Spleen (tissue), 11 donors: ENCODE results near the gene DDX39A. TPM values are rescaled to one million over a fixed set of nuclear protein-coding genes. Genes with fewer than 3 reads are reported as not detected.
"Not testable (repeated sequence)": the region's sequence is repeated elsewhere in the genome, so short reads cannot be mapped to it uniquely, and the experiment has no call there.

Experiments used
- DNase-seq: peaks from one replicate; pipeline ENCODE4 v3.0.0-alpha.2; 2020
- H3K27ac ChIP-seq, 8 donors: fragments of 200-600 bp; sonication (generic) in 7 of 8; 1 replicate in 4 of 8; 2 replicates in 4 of 8; pipeline versions ENCODE4 v1.5.0 to v1.8.0; 2016 to 2021; ENCODE audit warnings: inconsistent platforms in 4 of 8, mild to moderate bottlenecking in 4 of 8, moderate library complexity in 1 of 8
- H3K27me3 ChIP-seq, 7 donors: fragments of 200-600 bp; sonication (generic) in 6 of 7; replicated peaks in 1 of 7; 1 replicate in 4 of 7; 2 replicates in 3 of 7; pipeline versions ENCODE4 v1.5.0 to v1.8.0; 2016 to 2021; ENCODE audit warnings: inconsistent platforms in 3 of 7, mild to moderate bottlenecking in 1 of 7
- H3K36me3 ChIP-seq, 6 donors: fragments of 200-600 bp; sonication (generic) in 5 of 6; 1 replicate in 4 of 6; 2 replicates in 2 of 6; pipeline versions ENCODE4 v1.5.0 to v1.8.0; 2016 to 2021; ENCODE audit warnings: inconsistent platforms in 2 of 6
- H3K4me1 ChIP-seq, 6 donors: fragments of 200-600 bp; sonication (generic) in 5 of 6; 1 replicate in 3 of 6; 2 replicates in 3 of 6; pipeline versions ENCODE4 v1.5.0 to v1.8.0; 2016 to 2021; ENCODE audit warnings: inconsistent platforms in 3 of 6
- H3K4me3 ChIP-seq, 8 donors: fragments of 200-600 bp; sonication (generic) in 7 of 8; 1 replicate in 4 of 8; 2 replicates in 4 of 8; pipeline versions ENCODE4 v1.5.0 to v1.8.0; 2016 to 2021; ENCODE audit warnings: inconsistent platforms in 4 of 8, mild to moderate bottlenecking in 4 of 8, moderate library complexity in 2 of 8
- H3K9me3 ChIP-seq, 8 donors: fragments of 200-600 bp; sonication (generic) in 7 of 8; 1 replicate in 4 of 8; 2 replicates in 4 of 8; pipeline versions ENCODE4 v1.5.0 to v1.8.0; 2016 to 2021; ENCODE audit warnings: inconsistent platforms in 4 of 8
- POLR2A ChIP-seq, 3 donors: fragments of 450-650 bp; IDR thresholded peaks; one replicate each; pipeline ENCODE4 v1.5.1; 2017; ENCODE audit warnings: antibody characterized with exemption in 3 of 3, mild to moderate bottlenecking in 1 of 3
- POLR2AphosphoS5 ChIP-seq, 3 donors: sonication (generic); formaldehyde crosslinking; IDR thresholded peaks; one replicate each; pipeline ENCODE4 v1.5.1; 2017; ENCODE audit warnings: antibody characterized with exemption in 3 of 3
- WGBS, 5 donors: extraction: QIAGEN DNeasy Blood & Tissue Kit in 3 of 5; methylation state at CpG; one replicate each; pipeline versions ENCODE4 v1.1.5 to v1.1.7; 2013 to 2018; 5-methylcytosine and 5-hydroxymethylcytosine counted together
- intact Hi-C: fragments of 100-400 bp; cut with DNase I; formaldehyde crosslinking; loops from one replicate; pipeline ENCODE4 v1.15.0; 2023; ENCODE audit warnings: low total_unique reads
- polyA plus RNA-seq, 3 donors: library from polyadenylated mRNA; stranded (reverse); fragments of 200-250 nt; gene quantifications; one replicate each; pipeline ENCODE4 v1.2.1, GENCODE V29; 2013
- total RNA-seq, 7 donors: library from RNA; depleted of rRNA in 3 of 7; stranded (reverse); fragments of >200 nt in 3 of 7; fragmentation: NEBNext Ultra II Directional in 4 of 7; extraction: Animal tissue kit (Norgen Biotek cat#: 25700) in 4 of 7; gene quantifications; one replicate each; pipeline versions ENCODE4 v1.1.0 to v1.2.1, GENCODE V29; 2016 to 2021
- TF ChIP-seq, protein P1 (sequence below), 11 experiments: fragments of 200-600 bp in 7 of 11; fragments of 450-650 bp in 4 of 11; sonication (generic) in 4 of 11; IDR thresholded peaks in 8 of 11; conservative IDR thresholded peaks in 3 of 11; 1 replicate in 7 of 11; 2 replicates in 4 of 11; pipeline versions ENCODE4 v1.4.0 to v1.8.0; 2016 to 2021; ENCODE audit warnings: antibody characterized with exemption in 11 of 11, inconsistent platforms in 4 of 11, mild to moderate bottlenecking in 1 of 11
- donor health status: healthy with polysubstance abuse.
- donor health status: DM: no; HTN: no; CAD: no; lungs with moderate emphysema.
- donor health status: DM: no; HTN: no; CAD: no.
- donor health status: Bipolar disorder and iron deficiency.
- donor health status: healthy.
- donor health status: DM: no; HTN: no; CAD: no.
- donor health status: DM: yes; HTN: yes; CAD: no.

Gene DDX39A
- total and polyA plus RNA-seq, 10 donors, result 81.8 to 267 (median 138) TPM

DNA sequence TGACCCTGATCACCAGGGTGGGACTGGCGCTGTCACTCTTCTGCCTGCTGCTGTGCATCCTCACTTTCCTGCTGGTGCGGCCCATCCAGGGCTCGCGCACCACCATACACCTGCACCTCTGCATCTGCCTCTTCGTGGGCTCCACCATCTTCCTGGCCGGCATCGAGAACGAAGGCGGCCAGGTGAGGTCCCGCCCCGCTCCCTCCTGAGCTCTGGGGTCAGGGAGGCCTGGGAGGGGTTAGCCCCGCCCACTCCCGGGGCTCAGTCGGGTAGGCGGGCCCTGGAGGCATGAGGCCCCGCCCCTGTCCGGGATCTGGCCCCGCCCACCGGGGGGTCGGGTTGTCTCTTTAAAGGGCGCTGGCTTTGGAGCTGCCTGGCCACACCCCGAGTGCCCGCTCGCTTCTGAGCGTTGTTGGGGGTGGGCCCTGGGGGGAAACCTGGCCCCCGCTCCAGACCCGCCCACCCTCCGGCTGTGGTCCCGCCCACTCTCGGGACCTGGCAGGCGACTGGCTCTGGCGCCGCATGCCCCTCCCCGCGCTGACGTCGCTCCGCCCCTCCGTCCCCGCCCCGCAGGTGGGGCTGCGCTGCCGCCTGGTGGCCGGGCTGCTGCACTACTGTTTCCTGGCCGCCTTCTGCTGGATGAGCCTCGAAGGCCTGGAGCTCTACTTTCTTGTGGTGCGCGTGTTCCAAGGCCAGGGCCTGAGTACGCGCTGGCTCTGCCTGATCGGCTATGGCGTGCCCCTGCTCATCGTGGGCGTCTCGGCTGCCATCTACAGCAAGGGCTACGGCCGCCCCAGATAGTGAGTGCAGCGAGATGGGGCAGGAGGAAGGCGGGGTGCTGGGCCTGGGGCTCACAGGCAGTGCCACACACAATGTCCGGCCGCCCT is 13.1 kb downstream of the DDX39A start:
- peak overlapping the region; percentile 59 to 89 (median 77) for H3K27ac ChIP-seq
- DNase-seq, result peak; percentile 97
- no peaks in the 10 kb centered on the region for H3K27me3 ChIP-seq
- TF ChIP-seq, protein P1, sequence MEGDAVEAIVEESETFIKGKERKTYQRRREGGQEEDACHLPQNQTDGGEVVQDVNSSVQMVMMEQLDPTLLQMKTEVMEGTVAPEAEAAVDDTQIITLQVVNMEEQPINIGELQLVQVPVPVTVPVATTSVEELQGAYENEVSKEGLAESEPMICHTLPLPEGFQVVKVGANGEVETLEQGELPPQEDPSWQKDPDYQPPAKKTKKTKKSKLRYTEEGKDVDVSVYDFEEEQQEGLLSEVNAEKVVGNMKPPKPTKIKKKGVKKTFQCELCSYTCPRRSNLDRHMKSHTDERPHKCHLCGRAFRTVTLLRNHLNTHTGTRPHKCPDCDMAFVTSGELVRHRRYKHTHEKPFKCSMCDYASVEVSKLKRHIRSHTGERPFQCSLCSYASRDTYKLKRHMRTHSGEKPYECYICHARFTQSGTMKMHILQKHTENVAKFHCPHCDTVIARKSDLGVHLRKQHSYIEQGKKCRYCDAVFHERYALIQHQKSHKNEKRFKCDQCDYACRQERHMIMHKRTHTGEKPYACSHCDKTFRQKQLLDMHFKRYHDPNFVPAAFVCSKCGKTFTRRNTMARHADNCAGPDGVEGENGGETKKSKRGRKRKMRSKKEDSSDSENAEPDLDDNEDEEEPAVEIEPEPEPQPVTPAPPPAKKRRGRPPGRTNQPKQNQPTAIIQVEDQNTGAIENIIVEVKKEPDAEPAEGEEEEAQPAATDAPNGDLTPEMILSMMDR (IDR thresholded peaks at IDR 0.05 in 8 of 11, conservative IDR thresholded peaks at IDR 0.05 in 3 of 11), result peak; percentile 88 to 98 (median 94)
- peak; percentile 88 to 94 (median 89) for TF ChIP-seq POLR2AphosphoS5 (IDR thresholded peaks at IDR 0.05)
- no peak for TF ChIP-seq POLR2A (IDR thresholded peaks at IDR 0.05)
- intact Hi-C loops, result no loop called here
- H3K9me3 ChIP-seq, result no peaks in the 10 kb centered on the region
- peak overlapping the region in 7 of 8 donors; percentile 6 to 61 (median 15) for H3K4me3 ChIP-seq
- H3K36me3 ChIP-seq, result peaks cover 6 to 100% (median 100%) of the 10 kb centered on the region in 6 donors
- WGBS, 5 donors, result 27 to 49% (median 30%) methylated on average over 28 to 61 of the region's 61 CpGs
- peaks cover 20 to 86% (median 57%) of the 10 kb centered on the region in 6 donors for H3K4me1 ChIP-seq

DNA sequence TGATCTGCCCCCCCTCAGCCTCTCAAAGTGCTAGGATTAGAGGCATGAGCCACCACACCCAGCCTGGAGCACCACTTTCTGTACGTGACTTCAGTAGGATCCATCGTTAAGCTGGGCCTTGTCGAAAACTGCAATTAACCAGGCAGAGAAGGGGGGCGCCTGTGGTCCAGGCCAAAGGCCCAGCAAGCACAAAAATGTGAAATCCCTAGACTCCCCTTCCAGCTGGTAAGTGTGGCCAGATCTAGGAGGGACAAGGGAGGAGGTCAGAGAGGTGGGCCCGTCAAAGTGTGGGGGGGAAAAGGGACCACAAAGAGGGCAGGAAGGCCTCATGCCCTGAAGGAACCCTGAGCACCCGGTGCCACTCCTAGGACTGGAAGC is 13.8 kb downstream of the DDX39A start:
- H3K36me3 ChIP-seq, result peaks cover 6 to 100% (median 100%) of the 10 kb centered on the region in 6 donors
- H3K4me3 ChIP-seq, result peak overlapping the region in 3 of 8 donors; percentile 12 to 61 (median 28)
- H3K27me3 ChIP-seq, result no peaks in the 10 kb centered on the region
- H3K4me1 ChIP-seq, result peaks cover 14 to 86% (median 51%) of the 10 kb centered on the region in 6 donors
- DNase-seq, result no peak
- H3K27ac ChIP-seq, result peak overlapping the region in 7 of 8 donors; percentile 61 to 89 (median 81)
- no peak for TF ChIP-seq POLR2A (IDR thresholded peaks at IDR 0.05)
- TF ChIP-seq POLR2AphosphoS5 (IDR thresholded peaks at IDR 0.05), result no peak
- TF ChIP-seq, protein P1 (IDR thresholded peaks at IDR 0.05 in 8 of 11, conservative IDR thresholded peaks at IDR 0.05 in 3 of 11), result no peak
- 68 to 91% (median 80%) methylated on average over 6 of the region's 6 CpGs for WGBS, 5 donors
- H3K9me3 ChIP-seq, result no peaks in the 10 kb centered on the region
- intact Hi-C loops, result no loop called here

DNA sequence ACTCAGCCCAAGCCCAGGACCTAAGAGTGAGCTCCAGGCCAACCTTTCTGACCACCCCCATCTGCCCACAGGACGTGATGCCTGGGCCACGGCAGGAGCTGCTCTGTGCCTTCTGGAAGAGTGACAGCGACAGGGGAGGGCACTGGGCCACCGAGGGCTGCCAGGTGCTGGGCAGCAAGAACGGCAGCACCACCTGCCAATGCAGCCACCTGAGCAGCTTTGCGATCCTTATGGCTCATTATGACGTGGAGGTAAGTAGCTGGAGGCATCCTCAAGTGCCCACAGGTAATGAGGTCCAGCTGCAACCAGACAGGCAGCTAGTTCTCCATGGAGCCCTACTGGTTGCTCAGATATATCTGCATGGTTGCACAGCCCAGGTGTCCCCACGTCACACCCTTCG is 14.8 kb downstream of the DDX39A start:
- Histone ChIP-seq H3K27me3 (no peaks in the 10 kb centered on the region), H3K4me3 (no peak overlapping the region), H3K27ac (peak overlapping the region in 1 of 8 donors; percentile 48), H3K36me3 (peaks cover 6 to 100% (median 98%) of the 10 kb centered on the region in 6 donors), H3K9me3 (no peaks in the 10 kb centered on the region), H3K4me1 (peaks cover 3 to 78% (median 41%) of the 10 kb centered on the region in 6 donors)
- intact Hi-C loops, result no loop called here
- no peak for DNase-seq
- WGBS, 5 donors, result 80 to 89% (median 87%) methylated on average over 2 to 9 of the region's 9 CpGs
- peak; percentile 58 to 80 (median 59) for TF ChIP-seq POLR2AphosphoS5 (IDR thresholded peaks at IDR 0.05)
- TF ChIP-seq POLR2A (IDR thresholded peaks at IDR 0.05), result no peak

DNA sequence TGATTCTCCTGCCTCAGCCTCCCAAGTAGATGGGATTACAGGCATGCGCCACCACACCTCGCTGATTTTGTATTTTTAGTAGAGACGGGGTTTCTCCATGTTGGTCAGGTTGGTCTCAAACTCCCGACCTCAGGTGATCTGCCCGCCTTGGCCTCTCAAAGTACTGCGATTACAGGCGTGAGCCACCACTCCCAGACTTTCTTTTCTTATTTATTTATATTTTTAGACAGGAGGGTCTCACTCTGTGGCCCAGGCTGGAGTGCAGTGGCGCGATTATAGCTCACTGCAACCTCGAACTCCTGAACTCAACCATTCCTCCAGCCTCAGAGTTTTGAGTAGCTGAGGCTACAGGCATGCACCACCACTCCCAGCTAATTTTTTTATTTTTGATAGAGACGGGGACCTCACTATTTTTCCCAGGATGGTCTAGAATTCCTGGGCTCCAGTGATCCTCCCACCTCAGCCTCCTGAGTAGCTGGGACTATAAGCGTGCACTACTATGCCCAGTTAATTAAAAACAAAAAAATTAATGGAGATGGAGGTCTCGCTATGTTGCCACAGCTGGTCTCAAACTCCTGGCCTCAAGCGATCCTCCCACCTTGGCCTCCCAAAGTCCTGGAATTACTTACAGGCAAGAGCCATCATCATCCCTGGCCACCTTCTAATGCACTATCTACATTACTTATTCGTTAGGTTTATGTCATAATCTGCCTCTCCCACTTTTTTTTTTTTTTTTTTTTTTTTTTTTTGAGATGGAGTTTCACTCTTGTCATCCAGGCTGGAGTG is 15.8 kb downstream of the DDX39A start:
- H3K4me3 ChIP-seq, H3K9me3 ChIP-seq, DNase-seq, intact Hi-C loops, H3K27me3 ChIP-seq: not testable (repeated sequence)
- Histone ChIP-seq H3K27ac (peak overlapping the region in 3 of 8 donors; percentile 63 to 76 (median 69)), H3K4me1 (peaks cover 0 to 68% (median 34%) of the 10 kb centered on the region in 6 donors), H3K36me3 (peaks cover 6 to 100% (median 98%) of the 10 kb centered on the region in 6 donors)
- WGBS, 5 donors, result 92 to 96% (median 95%) methylated on average over 15 of the region's 15 CpGs
